K562 (cell line): ENCODE data around the gene KMT2C. TPM values are rescaled to one million over a fixed set of nuclear protein-coding genes. Genes with fewer than 3 reads are reported as not detected.

Source experiments
- CREBBP ChIP-seq: IDR thresholded peaks from one replicate; pipeline ENCODE4 v1.6.1; 2012; ENCODE audit warnings: low read depth, mild to moderate bottlenecking, control low read depth, inconsistent platforms, low read length
- FOXK2 ChIP-seq, 2 experiments: fragments of 450-650 bp; IDR thresholded peaks in 1 of 2; conservative IDR thresholded peaks in 1 of 2; 2 replicates each; pipeline ENCODE4 v1.6.1; 2016; ENCODE audit warnings: low read depth in 2 of 2, mild to moderate bottlenecking in 1 of 2
- GABPB2 ChIP-seq: fragments of 250-450 bp; sonication (Bioruptor Pico); conservative IDR thresholded peaks from 2 replicates; pipeline ENCODE4 v1.5.1; 2021; ENCODE audit warnings: mild to moderate bottlenecking
- IFI16 ChIP-seq: fragments of 250-450 bp; sonication (Bioruptor Pico); IDR thresholded peaks from 2 replicates; pipeline ENCODE4 v2.1.2; 2022; ENCODE audit warnings: mild to moderate bottlenecking, inconsistent platforms
- RB1 ChIP-seq: fragments of 450-650 bp; IDR thresholded peaks from 2 replicates; pipeline ENCODE4 v1.6.1; 2017; ENCODE audit warnings: low read depth, mild to moderate bottlenecking
- RREB1 ChIP-seq: fragments of 250-450 bp; sonication (Bioruptor Pico); IDR thresholded peaks from 2 replicates; pipeline ENCODE4 v1.4.0; 2020
- XRCC3 ChIP-seq: fragments of 450-650 bp; IDR thresholded peaks from 2 replicates; pipeline ENCODE4 v1.6.1; 2017; ENCODE audit warnings: mild to moderate bottlenecking, moderate library complexity
- ZNF12 ChIP-seq: sonication (generic); formaldehyde crosslinking; IDR thresholded peaks from 2 replicates; pipeline ENCODE4 v1.4.0; 2020; ENCODE audit warnings: mild to moderate bottlenecking, missing genetic modification reagents
- polyA plus RNA-seq, 8 experiments: library from polyadenylated mRNA; depleted of rRNA in 4 of 8; stranded (reverse) in 5 of 8; unstranded in 3 of 8; fragments of >200 nt; fragmentation: Nextera tagmentation in 2 of 8; fragmentation: Illumina TruSeq in 1 of 8; extraction: Ambion mirVana in 2 of 8; extraction: Trizol in 1 of 8; gene quantifications; 2 replicates each; pipeline versions ENCODE4 v1.2.1 to v1.2.3, GENCODE V29; 2011 to 2014; ENCODE audit warnings: inconsistent platforms in 1 of 8, missing spikeins in 1 of 8
- total RNA-seq, 7 experiments: library from RNA; depleted of rRNA in 6 of 7; stranded (reverse); fragments of >200 nt in 6 of 7; fragmentation: Illumina TruSeq in 2 of 7; extraction: Trizol in 2 of 7; gene quantifications; 2 replicates each; pipeline versions ENCODE4 v1.2.1 to v1.2.3, GENCODE V29; 2011 to 2021; ENCODE audit warnings: low replicate concordance in 1 of 7
- TF ChIP-seq, protein P1 (sequence below): fragments of 250-450 bp; sonication (Bioruptor Pico); IDR thresholded peaks from 2 replicates; pipeline ENCODE4 v1.5.1; 2021; ENCODE audit warnings: mild to moderate bottlenecking
- TF ChIP-seq, protein P2 (sequence below): sonication (generic); IDR thresholded peaks from 2 replicates; pipeline ENCODE4 v1.6.1; 2016
- TF ChIP-seq, protein P3 (sequence below): fragments of 250-450 bp; sonication (Bioruptor Pico); IDR thresholded peaks from 2 replicates; pipeline ENCODE4 v1.5.0; 2022; ENCODE audit warnings: mild to moderate bottlenecking

KMT2C gene
- total and polyA plus RNA-seq, 9 of the 15 experiments (the other 6 are each of a cell fraction or from before 2014, with no cell fraction given), result 4.9 to 67.8 (median 27.1) TPM

- TF ChIP-seq FOXK2 (conservative IDR thresholded peaks at IDR 0.05 in 1 of 2, IDR thresholded peaks at IDR 0.05 in 1 of 2; ENCODE audit: low read depth in 2 of 2) (no peak), ZNF12 (CRISPR knock-in tag) (no peak), XRCC3 (no peak), RB1 (no peak), GABPB2 (no peak), IFI16 (CRISPR knock-in tag) (no peak), RREB1 (CRISPR knock-in tag) (no peak), CREBBP (no peak)
- TF ChIP-seq, protein P1, sequence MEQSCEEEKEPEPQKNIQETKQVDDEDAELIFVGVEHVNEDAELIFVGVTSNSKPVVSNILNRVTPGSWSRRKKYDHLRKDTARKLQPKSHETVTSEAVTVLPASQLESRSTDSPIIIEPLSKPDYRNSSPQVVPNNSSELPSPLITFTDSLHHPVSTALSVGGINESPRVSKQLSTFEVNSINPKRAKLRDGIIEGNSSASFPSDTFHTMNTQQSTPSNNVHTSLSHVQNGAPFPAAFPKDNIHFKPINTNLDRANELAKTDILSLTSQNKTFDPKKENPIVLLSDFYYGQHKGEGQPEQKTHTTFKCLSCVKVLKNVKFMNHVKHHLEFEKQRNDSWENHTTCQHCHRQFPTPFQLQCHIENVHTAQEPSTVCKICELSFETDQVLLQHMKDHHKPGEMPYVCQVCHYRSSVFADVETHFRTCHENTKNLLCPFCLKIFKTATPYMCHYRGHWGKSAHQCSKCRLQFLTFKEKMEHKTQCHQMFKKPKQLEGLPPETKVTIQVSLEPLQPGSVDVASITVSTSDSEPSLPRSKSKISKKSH (CRISPR knock-in tag), result no peak
- TF ChIP-seq, protein P2, sequence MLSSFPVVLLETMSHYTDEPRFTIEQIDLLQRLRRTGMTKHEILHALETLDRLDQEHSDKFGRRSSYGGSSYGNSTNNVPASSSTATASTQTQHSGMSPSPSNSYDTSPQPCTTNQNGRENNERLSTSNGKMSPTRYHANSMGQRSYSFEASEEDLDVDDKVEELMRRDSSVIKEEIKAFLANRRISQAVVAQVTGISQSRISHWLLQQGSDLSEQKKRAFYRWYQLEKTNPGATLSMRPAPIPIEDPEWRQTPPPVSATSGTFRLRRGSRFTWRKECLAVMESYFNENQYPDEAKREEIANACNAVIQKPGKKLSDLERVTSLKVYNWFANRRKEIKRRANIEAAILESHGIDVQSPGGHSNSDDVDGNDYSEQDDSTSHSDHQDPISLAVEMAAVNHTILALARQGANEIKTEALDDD, result no peak
- TF ChIP-seq, protein P3, sequence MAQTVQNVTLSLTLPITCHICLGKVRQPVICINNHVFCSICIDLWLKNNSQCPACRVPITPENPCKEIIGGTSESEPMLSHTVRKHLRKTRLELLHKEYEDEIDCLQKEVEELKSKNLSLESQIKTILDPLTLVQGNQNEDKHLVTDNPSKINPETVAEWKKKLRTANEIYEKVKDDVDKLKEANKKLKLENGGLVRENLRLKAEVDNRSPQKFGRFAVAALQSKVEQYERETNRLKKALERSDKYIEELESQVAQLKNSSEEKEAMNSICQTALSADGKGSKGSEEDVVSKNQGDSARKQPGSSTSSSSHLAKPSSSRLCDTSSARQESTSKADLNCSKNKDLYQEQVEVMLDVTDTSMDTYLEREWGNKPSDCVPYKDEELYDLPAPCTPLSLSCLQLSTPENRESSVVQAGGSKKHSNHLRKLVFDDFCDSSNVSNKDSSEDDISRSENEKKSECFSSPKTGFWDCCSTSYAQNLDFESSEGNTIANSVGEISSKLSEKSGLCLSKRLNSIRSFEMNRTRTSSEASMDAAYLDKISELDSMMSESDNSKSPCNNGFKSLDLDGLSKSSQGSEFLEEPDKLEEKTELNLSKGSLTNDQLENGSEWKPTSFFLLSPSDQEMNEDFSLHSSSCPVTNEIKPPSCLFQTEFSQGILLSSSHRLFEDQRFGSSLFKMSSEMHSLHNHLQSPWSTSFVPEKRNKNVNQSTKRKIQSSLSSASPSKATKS (CRISPR knock-in tag), result no peak
- TF ChIP-seq, all 486 proteins: peak for 4
Observed at GRCh38 chr7:152467225-152467624, 31.4 kb upstream of the KMT2C start (continued).
